GM23338 (cell line): ENCODE data around the gene GRIK2. TPM values are rescaled to one million over a fixed set of nuclear protein-coding genes. Genes with fewer than 3 reads are reported as not detected.
A peak's percentile ranks its signal among the peaks of the same experiment; 100 is the strongest.

ENCODE experiments used
- ATAC-seq: fragments of 200-7000 bp; cut with Tn5 transposase; 3 replicates; pipeline ENCODE4 v1.9.1; 2020
- DNase-seq: peaks from one replicate; pipeline ENCODE4 v3.0.0-alpha.2; 2015; ENCODE audit warnings: low spot score
- H2AFZ ChIP-seq: fragments of 200-600 bp; sonication (generic); 2 replicates; pipeline ENCODE4 v1.8.0; 2016; ENCODE audit warnings: antibody characterized with exemption, mild to moderate bottlenecking, moderate library complexity
- H3F3A ChIP-seq: fragments of 200-600 bp; sonication (generic); replicated peaks from 2 replicates; pipeline ENCODE4 v1.8.0; 2017; ENCODE audit warnings: antibody characterized with exemption, mixed run types, low read depth
- H3K27ac ChIP-seq: fragments of 200-600 bp; sonication (generic); 2 replicates; pipeline ENCODE4 v1.6.1; 2016; ENCODE audit warnings: low read depth
- H3K27me3 ChIP-seq: fragments of 200-600 bp; sonication (generic); 2 replicates; pipeline ENCODE4 v1.8.0; 2016; ENCODE audit warnings: mild to moderate bottlenecking, mixed run types, moderate library complexity; ENCODE audit not compliant: insufficient read depth
- H3K36me3 ChIP-seq: fragments of 200-600 bp; sonication (generic); 2 replicates; pipeline ENCODE4 v1.8.0; 2016; ENCODE audit warnings: mild to moderate bottlenecking; ENCODE audit not compliant: insufficient read depth
- H3K4me1 ChIP-seq: fragments of 200-600 bp; sonication (generic); 2 replicates; pipeline ENCODE4 v1.8.0; 2016; ENCODE audit warnings: mild to moderate bottlenecking, moderate library complexity; ENCODE audit not compliant: insufficient read depth
- H3K4me2 ChIP-seq: fragments of 200-600 bp; sonication (generic); 2 replicates; pipeline ENCODE4 v1.7.1; 2017; ENCODE audit warnings: mixed run types
- H3K4me3 ChIP-seq: fragments of 200-600 bp; sonication (generic); 2 replicates; pipeline ENCODE4 v1.6.1; 2016; ENCODE audit warnings: mixed run types
- H3K79me2 ChIP-seq: fragments of 200-600 bp; sonication (generic); replicated peaks from 2 replicates; pipeline ENCODE4 v1.8.0; 2017; ENCODE audit warnings: mild to moderate bottlenecking; ENCODE audit not compliant: insufficient read depth
- H3K9me2 ChIP-seq: fragments of 200-600 bp; sonication (generic); 2 replicates; pipeline ENCODE4 v1.8.0; 2017; ENCODE audit not compliant: insufficient read depth
- H4K20me1 ChIP-seq: fragments of 200-600 bp; sonication (generic); replicated peaks from 2 replicates; pipeline ENCODE4 v1.8.0; 2017; ENCODE audit warnings: mild to moderate bottlenecking; ENCODE audit not compliant: insufficient read depth
- H3K27ac Mint-ChIP-seq: 2 replicates; pipeline ENCODE4 v1.8.0; 2020; ENCODE audit warnings: inconsistent platforms, mild to moderate bottlenecking, moderate library complexity, mixed read lengths
- H3K27me3 Mint-ChIP-seq: 3 replicates; pipeline ENCODE4 v1.8.0; 2022; ENCODE audit warnings: low read depth, mild to moderate bottlenecking, moderate library complexity, mixed read lengths, inconsistent platforms; ENCODE audit not compliant: insufficient read depth, poor library complexity
- H3K36me3 Mint-ChIP-seq: 3 replicates; pipeline ENCODE4 v1.8.0; 2021; ENCODE audit warnings: low read depth, mild to moderate bottlenecking, inconsistent platforms, moderate library complexity, mixed read lengths
- H3K4me1 Mint-ChIP-seq: 3 replicates; pipeline ENCODE4 v1.8.0; 2020; ENCODE audit warnings: mild to moderate bottlenecking, inconsistent platforms, mixed read lengths
- H3K4me3 Mint-ChIP-seq: 3 replicates; pipeline ENCODE4 v1.8.0; 2021; ENCODE audit warnings: moderate library complexity, mild to moderate bottlenecking, inconsistent platforms, mixed read lengths
- H3K9me3 Mint-ChIP-seq: 3 replicates; pipeline ENCODE4 v1.8.0; 2020; ENCODE audit warnings: moderate library complexity, mild to moderate bottlenecking, inconsistent platforms, mixed read lengths
- CREB1 ChIP-seq: fragments of 250-450 bp; sonication (Bioruptor Pico); IDR thresholded peaks from 2 replicates; pipeline ENCODE4 v1.5.0; 2020; ENCODE audit warnings: low read depth, mild to moderate bottlenecking, moderate library complexity
- EZH2 ChIP-seq: fragments of 200-600 bp; sonication (generic); IDR thresholded peaks from one replicate; pipeline ENCODE4 v1.8.0; 2017; ENCODE audit warnings: antibody characterized with exemption, mild to moderate bottlenecking, low read depth; ENCODE audit not compliant: unreplicated experiment
- JUNB ChIP-seq: IDR thresholded peaks from one replicate; pipeline ENCODE4 v1.6.1; 2016; ENCODE audit warnings: antibody characterized with exemption; ENCODE audit not compliant: unreplicated experiment
- POLR2AphosphoS5 ChIP-seq: IDR thresholded peaks from 2 replicates; pipeline ENCODE4 v1.6.1; 2016; ENCODE audit warnings: antibody characterized with exemption, low read depth
- STAT1 ChIP-seq: IDR thresholded peaks from one replicate; pipeline ENCODE4 v1.6.1; 2016; ENCODE audit warnings: antibody characterized with exemption; ENCODE audit not compliant: unreplicated experiment
- ZNF114 ChIP-seq: fragments of 250-450 bp; sonication (Bioruptor Pico); IDR thresholded peaks from 2 replicates; pipeline ENCODE4 v1.5.0; 2020; ENCODE audit warnings: mild to moderate bottlenecking, moderate library complexity
- ZNF331 ChIP-seq: fragments of 250-450 bp; sonication (Bioruptor Pico); IDR thresholded peaks from 2 replicates; pipeline ENCODE4 v1.5.0; 2020; ENCODE audit warnings: low read depth, mild to moderate bottlenecking, moderate library complexity
- polyA plus RNA-seq: library from polyadenylated mRNA; unstranded; fragments of >200 nt; fragmentation: Nextera tagmentation; extraction: Ambion mirVana; gene quantifications from 2 replicates; pipeline ENCODE4 v1.2.1, GENCODE V29; 2016
- total RNA-seq: library from RNA; depleted of rRNA; stranded (reverse); fragments of >200 nt; shearing (Covaris generic); gene quantifications from 2 replicates; pipeline ENCODE4 v1.2.3, GENCODE V29; 2014
- TF ChIP-seq, protein P1 (sequence below): IDR thresholded peaks from one replicate; pipeline ENCODE4 v1.6.1; 2018; ENCODE audit warnings: antibody characterized with exemption; ENCODE audit not compliant: unreplicated experiment
- TF ChIP-seq, protein P2 (sequence below), 2 experiments: fragments of 200-600 bp in 1 of 2; sonication (generic) in 1 of 2; conservative IDR thresholded peaks; 2 replicates each; pipeline versions ENCODE4 v1.5.1 to v1.6.1; 2016 to 2017; ENCODE audit warnings: antibody characterized with exemption in 2 of 2, low read depth in 2 of 2, mild to moderate bottlenecking in 2 of 2, moderate library complexity in 1 of 2

The GRIK2 gene
- total and polyA plus RNA-seq, 2 experiments from 2014 or later, result 0.73 to 3.0 TPM

DNA sequence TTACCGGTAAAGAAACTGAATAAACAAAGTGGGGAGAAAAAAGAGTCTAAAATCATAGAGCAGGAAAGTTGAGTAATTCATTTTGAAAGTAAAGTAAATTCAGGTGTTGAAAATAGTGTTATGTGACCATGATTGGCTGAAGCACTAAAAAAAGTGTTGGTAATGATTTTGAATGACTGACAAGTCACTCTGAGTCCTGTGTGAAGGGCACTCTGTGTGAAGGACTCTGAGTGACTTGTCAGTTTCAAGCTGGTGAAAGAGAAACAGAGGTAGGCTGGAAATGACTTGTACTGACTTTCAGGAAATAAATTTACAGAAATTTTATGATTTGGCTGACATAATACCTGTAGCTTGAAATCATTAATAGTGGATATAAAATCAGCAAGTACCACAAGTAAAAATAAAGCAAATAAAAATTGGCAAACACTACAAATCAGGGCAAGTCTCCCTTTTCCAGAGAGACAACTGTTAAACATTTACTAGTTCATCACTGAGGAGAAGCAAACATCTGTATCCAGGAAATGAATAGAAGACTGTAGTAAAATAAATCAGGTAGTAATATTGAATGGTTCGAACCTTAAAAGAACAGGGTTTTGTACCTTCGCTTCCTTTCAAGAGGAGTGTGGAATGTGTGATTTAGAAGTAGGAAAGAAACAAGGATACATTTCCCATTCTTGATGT lies 630.6 kb downstream of the GRIK2 start:
- Mint-ChIP-seq H3K27me3 (no peaks in the 10 kb centered on the region), H3K36me3 (no peaks in the 10 kb centered on the region), H3K27ac (peak overlapping the region; percentile 19; the same call in 1 of the 2 replicates), H3K9me3 (no peaks in the 10 kb centered on the region), H3K4me1 (peaks cover 4% of the 10 kb centered on the region; the same call in 1 of the 3 replicates), H3K4me3 (no peak overlapping the region)
- no peak overlapping the region for H3K4me3 ChIP-seq
- H3K27ac ChIP-seq, result no peak overlapping the region
- no peaks in the 10 kb centered on the region for H3K79me2 ChIP-seq
- no peak overlapping the region for H2AFZ ChIP-seq
- no peaks in the 10 kb centered on the region for H3K36me3 ChIP-seq
- no peak for ATAC-seq
- no peak overlapping the region for H3K4me2 ChIP-seq
- no peak for DNase-seq
- no peaks in the 10 kb centered on the region for H3K4me1 ChIP-seq
- H3K27me3 ChIP-seq, result no peaks in the 10 kb centered on the region
- no peaks in the 10 kb centered on the region for H3F3A ChIP-seq
- no peaks in the 10 kb centered on the region for H4K20me1 ChIP-seq
- H3K9me2 ChIP-seq, result no peaks in the 10 kb centered on the region
- TF ChIP-seq, protein P1, sequence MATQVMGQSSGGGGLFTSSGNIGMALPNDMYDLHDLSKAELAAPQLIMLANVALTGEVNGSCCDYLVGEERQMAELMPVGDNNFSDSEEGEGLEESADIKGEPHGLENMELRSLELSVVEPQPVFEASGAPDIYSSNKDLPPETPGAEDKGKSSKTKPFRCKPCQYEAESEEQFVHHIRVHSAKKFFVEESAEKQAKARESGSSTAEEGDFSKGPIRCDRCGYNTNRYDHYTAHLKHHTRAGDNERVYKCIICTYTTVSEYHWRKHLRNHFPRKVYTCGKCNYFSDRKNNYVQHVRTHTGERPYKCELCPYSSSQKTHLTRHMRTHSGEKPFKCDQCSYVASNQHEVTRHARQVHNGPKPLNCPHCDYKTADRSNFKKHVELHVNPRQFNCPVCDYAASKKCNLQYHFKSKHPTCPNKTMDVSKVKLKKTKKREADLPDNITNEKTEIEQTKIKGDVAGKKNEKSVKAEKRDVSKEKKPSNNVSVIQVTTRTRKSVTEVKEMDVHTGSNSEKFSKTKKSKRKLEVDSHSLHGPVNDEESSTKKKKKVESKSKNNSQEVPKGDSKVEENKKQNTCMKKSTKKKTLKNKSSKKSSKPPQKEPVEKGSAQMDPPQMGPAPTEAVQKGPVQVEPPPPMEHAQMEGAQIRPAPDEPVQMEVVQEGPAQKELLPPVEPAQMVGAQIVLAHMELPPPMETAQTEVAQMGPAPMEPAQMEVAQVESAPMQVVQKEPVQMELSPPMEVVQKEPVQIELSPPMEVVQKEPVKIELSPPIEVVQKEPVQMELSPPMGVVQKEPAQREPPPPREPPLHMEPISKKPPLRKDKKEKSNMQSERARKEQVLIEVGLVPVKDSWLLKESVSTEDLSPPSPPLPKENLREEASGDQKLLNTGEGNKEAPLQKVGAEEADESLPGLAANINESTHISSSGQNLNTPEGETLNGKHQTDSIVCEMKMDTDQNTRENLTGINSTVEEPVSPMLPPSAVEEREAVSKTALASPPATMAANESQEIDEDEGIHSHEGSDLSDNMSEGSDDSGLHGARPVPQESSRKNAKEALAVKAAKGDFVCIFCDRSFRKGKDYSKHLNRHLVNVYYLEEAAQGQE, result no peak
- TF ChIP-seq CREB1 (CRISPR knock-in tag) (no peak), ZNF114 (CRISPR knock-in tag) (no peak), STAT1 (no peak)

DNA sequence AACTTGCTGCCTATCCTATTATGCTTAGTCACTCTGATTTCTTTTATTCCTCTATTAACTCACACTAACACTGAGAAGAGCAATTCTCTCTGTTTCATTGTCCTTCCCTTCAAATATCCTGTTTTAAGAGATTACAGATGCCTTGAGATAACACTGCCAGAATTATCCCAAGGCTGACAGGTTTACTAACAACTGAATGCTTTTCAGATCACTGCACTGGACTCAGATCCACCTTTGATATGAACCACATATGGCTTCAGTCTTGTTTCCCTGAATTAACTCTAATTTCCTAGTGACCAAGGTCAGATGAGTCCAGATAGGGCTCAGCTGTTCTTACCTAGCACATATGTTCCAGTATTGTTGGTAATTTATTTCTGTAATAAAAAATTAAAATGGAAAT lies 633.1 kb downstream of the GRIK2 start:
- H3K27ac ChIP-seq, result no peak overlapping the region
- Mint-ChIP-seq H3K4me1 (peaks cover 4% of the 10 kb centered on the region; the same call in 1 of the 3 replicates), H3K4me3 (no peak overlapping the region), H3K36me3 (no peaks in the 10 kb centered on the region), H3K9me3 (no peaks in the 10 kb centered on the region), H3K27me3 (no peaks in the 10 kb centered on the region), H3K27ac (peak overlapping the region; percentile 29)
- no peaks in the 10 kb centered on the region for H3K79me2 ChIP-seq
- H2AFZ ChIP-seq, result no peak overlapping the region
- DNase-seq, result no peak
- H3K4me3 ChIP-seq, result no peak overlapping the region
- H3K9me2 ChIP-seq, result no peaks in the 10 kb centered on the region
- H3K27me3 ChIP-seq, result no peaks in the 10 kb centered on the region
- H3K36me3 ChIP-seq, result no peaks in the 10 kb centered on the region
- no peaks in the 10 kb centered on the region for H3K4me1 ChIP-seq
- H3K4me2 ChIP-seq, result no peak overlapping the region
- no peaks in the 10 kb centered on the region for H3F3A ChIP-seq
- H4K20me1 ChIP-seq, result no peaks in the 10 kb centered on the region
- ATAC-seq, result no peak
- TF ChIP-seq, protein P2, sequence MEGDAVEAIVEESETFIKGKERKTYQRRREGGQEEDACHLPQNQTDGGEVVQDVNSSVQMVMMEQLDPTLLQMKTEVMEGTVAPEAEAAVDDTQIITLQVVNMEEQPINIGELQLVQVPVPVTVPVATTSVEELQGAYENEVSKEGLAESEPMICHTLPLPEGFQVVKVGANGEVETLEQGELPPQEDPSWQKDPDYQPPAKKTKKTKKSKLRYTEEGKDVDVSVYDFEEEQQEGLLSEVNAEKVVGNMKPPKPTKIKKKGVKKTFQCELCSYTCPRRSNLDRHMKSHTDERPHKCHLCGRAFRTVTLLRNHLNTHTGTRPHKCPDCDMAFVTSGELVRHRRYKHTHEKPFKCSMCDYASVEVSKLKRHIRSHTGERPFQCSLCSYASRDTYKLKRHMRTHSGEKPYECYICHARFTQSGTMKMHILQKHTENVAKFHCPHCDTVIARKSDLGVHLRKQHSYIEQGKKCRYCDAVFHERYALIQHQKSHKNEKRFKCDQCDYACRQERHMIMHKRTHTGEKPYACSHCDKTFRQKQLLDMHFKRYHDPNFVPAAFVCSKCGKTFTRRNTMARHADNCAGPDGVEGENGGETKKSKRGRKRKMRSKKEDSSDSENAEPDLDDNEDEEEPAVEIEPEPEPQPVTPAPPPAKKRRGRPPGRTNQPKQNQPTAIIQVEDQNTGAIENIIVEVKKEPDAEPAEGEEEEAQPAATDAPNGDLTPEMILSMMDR (conservative IDR thresholded peaks at IDR 0.05; ENCODE audit: low read depth in 2 of 2), result no peak
- TF ChIP-seq, protein P1, result no peak
- TF ChIP-seq STAT1 (no peak), ZNF331 (CRISPR knock-in tag) (no peak), EZH2 (no peak), JUNB (no peak), POLR2AphosphoS5 (no peak)
